Suppressor macrophage treated with lipopolysaccharide for 1 hour (primary cell): Measurements from ENCODE around the gene RFNG.

ENCODE experiments used
- DNase-seq, 3 donors: peaks; one replicate each; pipeline ENCODE4 v3.0.0-alpha.2; 2020 to 2022

RFNG gene, protein sequence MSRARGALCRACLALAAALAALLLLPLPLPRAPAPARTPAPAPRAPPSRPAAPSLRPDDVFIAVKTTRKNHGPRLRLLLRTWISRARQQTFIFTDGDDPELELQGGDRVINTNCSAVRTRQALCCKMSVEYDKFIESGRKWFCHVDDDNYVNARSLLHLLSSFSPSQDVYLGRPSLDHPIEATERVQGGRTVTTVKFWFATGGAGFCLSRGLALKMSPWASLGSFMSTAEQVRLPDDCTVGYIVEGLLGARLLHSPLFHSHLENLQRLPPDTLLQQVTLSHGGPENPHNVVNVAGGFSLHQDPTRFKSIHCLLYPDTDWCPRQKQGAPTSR

GRCh38 chr17:82051776-82052637 is at the start of gene RFNG, which contains the start of gene GPS1:
TSS of gene RFNG (minus strand) at chr17:82051811. CDS start at chr17:82051766, 45 bp downstream.
TSS of gene GPS1 (plus strand) at chr17:82051898. CDS start at chr17:82051932, 34 bp downstream.
- DNase-seq, result peak; percentile 62 to 93 (median 82)

GRCh38 chr17:82101301-82101715 is 49.7 kb upstream of the RFNG start:
- no peak for DNase-seq

DNA sequence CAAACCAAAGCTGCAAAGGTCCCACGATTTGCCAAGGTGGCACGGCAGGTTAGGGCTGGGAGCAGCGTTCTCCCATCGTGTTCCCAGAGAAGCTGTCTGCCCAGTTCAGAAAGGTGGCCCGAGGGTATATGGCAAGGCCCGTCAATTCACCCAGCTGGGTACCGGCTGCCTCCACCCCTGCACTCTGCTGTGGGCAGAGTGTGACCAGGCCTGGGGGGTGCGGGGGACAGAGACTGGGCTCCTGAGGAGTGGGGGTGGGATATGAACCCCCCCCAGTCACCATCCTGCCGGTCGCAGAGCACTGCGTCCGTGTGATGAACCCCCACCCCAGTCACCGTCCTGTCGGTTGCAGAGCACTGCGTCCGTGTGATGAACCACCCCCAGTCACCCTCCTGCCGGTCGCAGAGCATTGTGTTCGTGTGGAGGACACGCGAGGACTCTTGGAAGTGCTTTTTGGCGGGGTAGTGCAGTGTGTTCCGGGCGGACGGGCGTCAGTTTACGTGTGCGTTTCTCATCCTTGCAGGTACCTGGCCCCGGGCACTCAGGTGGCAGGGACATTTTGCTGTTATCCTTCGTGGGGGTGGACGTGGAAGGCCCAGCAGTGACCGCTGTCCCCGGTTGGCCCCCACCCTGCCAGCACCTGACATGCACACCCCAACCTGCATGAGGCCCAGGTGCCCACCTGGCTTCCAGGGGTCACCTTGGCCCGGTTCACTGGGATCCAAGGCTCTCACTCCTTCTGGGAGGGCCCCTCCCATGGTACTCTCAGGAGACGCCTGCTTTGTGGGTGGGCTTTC is 49.1 kb upstream of the RFNG start:
- DNase-seq, result no peak

DNA sequence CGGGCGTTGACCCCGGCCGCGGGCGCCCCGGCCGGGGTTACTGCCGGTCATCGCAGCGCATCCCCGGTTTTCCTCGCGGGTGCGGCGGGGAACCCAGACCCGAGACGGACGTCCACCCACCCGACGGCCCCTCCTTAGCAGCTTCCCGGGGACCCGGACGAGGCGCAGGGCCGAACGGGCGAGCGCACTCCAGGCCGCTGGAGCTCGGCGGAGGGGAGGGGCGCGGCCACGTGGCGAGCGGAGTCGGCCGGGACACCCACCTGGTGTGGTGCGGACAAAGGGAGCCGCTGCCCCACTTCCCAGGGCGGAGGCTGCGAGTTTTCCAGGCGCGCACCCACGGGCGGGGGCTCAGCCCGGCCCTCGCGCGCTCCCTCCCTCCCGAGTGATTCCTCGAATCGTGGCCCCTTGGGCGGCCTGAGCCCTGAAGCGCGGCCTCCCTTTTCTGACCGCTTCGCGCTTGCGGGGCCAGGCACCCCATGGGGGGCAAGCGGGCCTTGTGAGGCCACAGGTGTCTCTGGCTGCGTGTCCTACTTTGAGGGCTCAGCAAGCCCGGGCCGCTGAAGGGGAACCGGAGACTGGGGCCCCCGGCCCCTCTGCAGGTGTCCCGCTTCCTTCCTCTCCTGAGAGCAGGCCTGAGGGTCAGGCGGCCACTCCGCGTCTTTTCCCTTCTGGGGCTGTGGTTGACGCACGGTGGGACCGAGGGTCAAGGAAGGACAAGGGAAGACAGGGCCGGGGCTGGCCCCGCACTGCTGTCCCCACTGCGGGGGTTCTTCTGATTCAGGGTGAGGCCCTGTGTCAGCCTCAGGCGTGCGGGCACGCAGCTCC is 47.5 kb upstream of the RFNG start:
- peak in 2 of 3 donors; percentile 5 to 24 for DNase-seq

DNA sequence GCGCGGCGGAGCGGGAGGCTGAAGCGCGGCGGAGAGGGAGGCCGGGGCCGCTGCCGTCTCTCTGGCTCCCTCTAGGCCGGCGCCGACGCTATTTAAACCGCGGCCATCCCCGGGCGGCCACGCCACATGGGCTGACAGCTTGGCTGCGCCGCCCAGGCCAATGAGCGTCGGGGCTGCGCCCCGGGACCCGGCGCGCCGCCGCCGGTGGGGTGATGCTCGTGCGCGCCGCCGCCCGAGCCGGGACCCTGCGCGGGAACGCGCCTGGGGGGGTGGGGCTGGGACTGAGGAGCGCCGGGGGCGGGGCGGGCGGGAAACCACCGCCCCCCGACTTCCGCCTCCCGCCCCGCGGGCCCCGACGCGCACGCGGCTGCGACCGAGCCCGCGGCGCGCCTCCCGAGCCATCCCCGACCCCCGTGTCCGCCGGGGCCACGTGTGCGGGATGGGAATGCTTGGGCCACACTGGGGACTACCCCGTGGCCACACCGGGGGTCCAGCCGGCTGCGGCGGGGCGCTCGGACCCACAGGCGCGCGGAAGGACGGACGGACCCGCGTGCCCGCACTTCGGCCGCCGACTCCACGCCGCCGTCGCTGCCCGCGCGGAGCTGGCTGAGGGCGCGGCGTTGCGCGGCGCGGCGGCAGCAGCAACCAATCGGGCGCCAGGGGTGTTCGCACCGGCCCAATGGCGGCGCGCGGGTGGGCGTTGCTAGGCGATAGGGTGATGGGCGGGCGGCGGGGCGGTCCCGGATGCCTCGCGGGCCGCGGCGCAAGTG is 46.7 kb upstream of the RFNG start, which contains the start of gene FASN:
TSS of gene FASN (minus strand) at position 68 of the 770 bp plus-strand sequence. CDS start 1,791 bp downstream, outside the sequence.
- peak; percentile 97 to 100 (median 98) for DNase-seq

GRCh38 chr17:82097919-82098168 is 46.2 kb upstream of the RFNG start:
- no peak for DNase-seq

DNA sequence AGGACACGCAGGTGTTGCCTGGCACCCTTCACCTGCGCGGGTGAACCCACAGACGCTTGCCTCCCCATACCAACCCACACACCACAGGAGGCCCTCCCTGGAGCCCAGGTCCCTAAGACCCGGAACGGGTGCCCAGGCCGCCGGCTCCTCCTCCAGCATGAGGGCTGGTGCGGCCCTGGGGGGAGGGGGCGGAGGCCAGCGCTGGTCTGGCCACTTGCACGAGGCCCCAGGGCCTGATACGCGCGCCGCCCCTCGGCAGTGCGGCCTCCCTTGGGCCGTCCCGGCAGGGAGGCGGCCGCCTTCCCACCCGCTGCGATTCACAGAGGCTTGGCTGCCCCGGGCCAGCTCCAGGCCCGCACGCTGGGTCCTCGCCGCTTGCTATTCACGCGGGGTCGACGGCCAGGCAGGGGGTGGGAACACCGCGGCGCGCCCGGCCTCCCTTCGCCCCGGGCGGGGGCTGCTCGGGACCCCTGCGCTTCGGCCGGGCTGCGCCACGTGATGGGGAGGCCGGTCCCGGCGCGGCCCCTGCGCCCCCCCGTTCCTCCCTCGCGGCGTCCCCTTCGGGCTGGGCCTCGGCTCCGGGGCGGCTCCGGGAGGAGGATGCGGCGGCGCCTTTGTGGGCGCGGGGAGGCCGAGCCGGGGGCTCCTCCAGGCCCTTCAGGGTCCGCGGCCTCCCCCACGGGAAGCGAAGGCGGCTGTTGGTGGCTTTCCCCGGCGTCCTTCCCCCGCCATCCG is 45.7 kb upstream of the RFNG start:
- peak; percentile 42 to 78 (median 56) for DNase-seq

GRCh38 chr17:82096709-82097183 is 45.1 kb upstream of the RFNG start:
- no peak for DNase-seq

DNA sequence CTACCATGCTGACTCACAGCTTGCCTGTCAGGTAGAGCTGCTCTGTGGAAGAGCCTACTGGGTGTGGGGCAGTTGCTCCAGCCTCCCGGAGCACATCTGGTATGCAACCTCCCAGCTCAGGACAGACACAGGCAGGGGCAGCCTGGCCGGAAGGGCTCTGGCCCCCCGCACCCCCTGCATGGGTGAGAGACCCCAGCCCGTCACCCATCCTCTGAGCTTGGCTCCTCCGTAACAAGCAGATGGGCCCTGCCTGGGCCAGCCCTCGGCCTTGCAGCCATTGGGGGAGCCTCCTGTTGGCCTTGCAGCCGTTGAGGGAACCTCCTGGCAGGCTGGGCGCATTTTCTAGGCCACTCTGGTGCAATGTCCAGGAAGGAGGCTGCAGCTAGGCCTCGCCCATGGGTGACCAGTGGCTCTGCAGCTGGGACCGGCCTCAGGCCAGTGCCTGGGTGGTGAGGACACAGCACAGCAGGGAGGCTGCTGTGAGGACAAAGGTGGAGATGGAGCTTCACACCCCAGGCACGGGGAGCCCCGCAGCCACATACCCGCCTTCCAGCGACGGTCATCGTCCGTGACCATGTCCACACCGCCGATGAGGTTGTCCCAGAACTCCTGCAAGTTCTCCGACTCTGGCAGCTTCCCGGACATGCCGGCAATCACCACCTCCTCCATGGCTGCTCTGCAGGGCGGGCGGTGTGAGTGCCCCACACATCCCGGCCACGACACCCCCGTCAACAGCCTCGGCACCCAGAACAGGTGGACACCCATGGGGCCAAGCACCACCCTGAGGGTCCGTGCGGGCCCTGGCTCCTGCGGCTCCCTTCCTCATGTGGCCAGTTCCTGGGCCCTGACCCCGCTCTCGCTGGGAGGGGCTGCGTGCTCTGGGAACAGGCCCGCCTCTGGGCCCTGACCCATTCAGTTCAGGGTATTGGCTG is 44.4 kb upstream of the RFNG start:
- no peak for DNase-seq

GRCh38 chr17:82094931-82095776 is 43.5 kb upstream of the RFNG start:
- DNase-seq, result no peak

DNA sequence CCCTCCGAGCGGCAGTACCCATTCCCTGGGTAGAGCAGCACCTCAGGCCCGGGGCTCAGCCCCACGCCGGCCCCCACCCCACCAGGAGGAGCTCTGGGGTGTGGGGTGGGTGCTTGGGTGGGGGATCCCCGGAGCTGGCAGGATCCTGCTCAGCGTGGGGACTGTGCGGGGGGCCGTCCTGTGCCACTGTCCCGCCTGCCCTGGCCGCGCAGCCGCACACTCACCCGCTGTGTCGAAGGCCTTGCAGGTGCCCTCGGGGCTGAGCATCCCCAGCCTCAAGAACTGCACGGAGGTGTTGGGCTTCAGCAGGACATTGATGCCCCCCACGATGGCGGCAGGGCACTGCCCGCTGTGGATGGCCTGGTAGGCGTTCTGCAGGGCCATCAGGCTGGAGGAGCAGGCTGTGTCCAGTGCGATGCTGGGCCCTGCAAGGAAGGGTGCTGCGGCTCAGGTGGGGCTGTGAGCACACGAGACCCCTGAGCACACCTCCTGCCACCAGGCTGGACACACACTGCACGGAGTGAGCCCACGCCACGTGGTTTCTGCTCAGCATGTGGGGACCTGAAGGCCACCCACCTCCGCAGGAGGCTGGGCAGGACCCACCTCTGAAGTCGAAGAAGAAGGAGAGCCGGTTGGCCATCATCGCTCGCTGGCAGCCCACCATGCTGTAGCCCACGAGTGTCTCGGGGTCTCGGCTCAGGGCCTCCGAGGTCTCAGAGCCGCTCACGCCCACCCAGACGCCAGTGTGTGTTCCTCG is 41.6 kb upstream of the RFNG start:
- DNase-seq, result no peak

GRCh38 chr17:82092628-82092994 is 41.0 kb upstream of the RFNG start:
- DNase-seq, result no peak

DNA sequence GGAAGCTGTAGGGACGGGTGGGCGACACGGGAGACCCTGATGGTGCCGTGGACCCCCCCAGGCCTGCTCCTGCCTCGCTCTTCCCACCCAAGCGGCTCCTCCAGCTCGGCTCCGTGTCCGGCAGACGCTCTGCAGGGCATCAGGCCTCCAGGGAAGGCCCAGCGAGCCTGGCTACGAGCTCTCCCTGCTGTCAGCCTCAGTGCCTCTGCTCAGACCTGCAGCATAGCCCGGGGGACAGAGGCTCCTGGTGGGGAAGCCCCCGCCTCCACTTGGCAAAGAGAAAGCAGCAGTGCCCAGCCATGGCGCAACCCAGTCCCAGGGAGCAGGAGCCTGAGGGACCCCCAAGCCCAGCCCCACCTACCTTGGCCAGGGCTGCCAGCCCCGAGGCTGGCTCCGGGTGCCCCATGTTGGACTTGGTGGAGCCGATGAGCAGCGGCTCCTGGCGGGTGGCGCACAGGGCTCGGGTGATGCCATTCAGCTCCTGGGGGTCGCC is 40.5 kb upstream of the RFNG start:
- no peak for DNase-seq

- no peak for DNase-seq
Observed at GRCh38 chr17:82091264-82092066, 39.9 kb upstream of the RFNG start.

GRCh38 chr17:82090549-82091263 is 39.1 kb upstream of the RFNG start:
- no peak for DNase-seq
